ENCODE measurements around the gene GAGE13.
"Not testable (repeated sequence)": the region's sequence is repeated elsewhere in the genome, so short reads cannot be mapped to it uniquely, and the experiment has no call there.

- TF ChIP-seq CTCF (IDR thresholded peaks at IDR 0.05; ENCODE audit: low read length); EZH2 (IDR thresholded peaks at IDR 0.05; ENCODE audit: borderline replicate concordance, low read length): not testable (repeated sequence)
These were observed 14.8 kb downstream of the GAGE13 start for GRCh38 chrX:49346150-49346549.

All from OCI-LY1 (cell line).